ENCODE data around the gene BOD1. TPM values are rescaled to one million over a fixed set of nuclear protein-coding genes. Genes with fewer than 3 reads are reported as not detected.

The BOD1 gene
- total and polyA plus RNA-seq, 2 donors (not counting 3 experiments of a cell fraction or from before 2014, with no cell fraction given) = 57.6 to 62.4 TPM

GRCh38 chr5:173573126-173573960, 43.1 kb downstream of the BOD1 start:
- dilution Hi-C loops (cut with MboI; ENCODE audit: extremely low pct_ligation_motif_present, low sequenced_read_pairs) = no loop called here
- no TSS peak for BruUV-seq (replicated peaks)
- Histone ChIP-seq H4K20me1 (replicated peaks; ENCODE audit: control insufficient read depth, extremely low read depth, insufficient read depth, low read length) (no peaks in the 10 kb centered on the region), H3K9me1 (replicated peaks; ENCODE audit: control insufficient read depth, extremely low read depth, insufficient read depth, low read length) (no peaks in the 10 kb centered on the region), H3K9ac (replicated peaks; ENCODE audit: extremely low read depth, insufficient read depth, low read length) (no peak overlapping the region), H3K27ac (ENCODE audit: insufficient read depth, low read depth, low read length) (no peak overlapping the region), H3K27me3 (ENCODE audit: control insufficient read depth in 2 of 2, insufficient read depth in 2 of 2, low read length in 2 of 2) (peaks cover 0 to 4% of the 10 kb centered on the region in 2 experiments), H2AFZ (ENCODE audit: low read depth, low read length) (peak overlapping the region; percentile 45), H3K4me3 (replicated peaks in 1 of 3; ENCODE audit: insufficient read depth in 1 of 3, low read depth in 1 of 3, low read length in 3 of 3) (no peak overlapping the region), H3K36me3 (ENCODE audit: control insufficient read depth in 2 of 2, extremely low read depth in 1 of 2, insufficient read depth in 2 of 2, low read length in 2 of 2) (no peaks in the 10 kb centered on the region), H3K79me2 (ENCODE audit: control insufficient read depth, insufficient read depth, low read length) (no peaks in the 10 kb centered on the region), H3K9me3 (replicated peaks; ENCODE audit: control insufficient read depth, insufficient read depth, low read length) (no peaks in the 10 kb centered on the region), H3K4me2 (ENCODE audit: insufficient read depth, low read length) (no peak overlapping the region), H3K4me1 (ENCODE audit: control insufficient read depth, extremely low read depth, insufficient read depth, low read length) (peaks cover 2% of the 10 kb centered on the region)
- TF ChIP-seq MYC (IDR thresholded peaks at IDR 0.05; ENCODE audit: low read depth, low read length) = no peak
- TF ChIP-seq, protein P1, sequence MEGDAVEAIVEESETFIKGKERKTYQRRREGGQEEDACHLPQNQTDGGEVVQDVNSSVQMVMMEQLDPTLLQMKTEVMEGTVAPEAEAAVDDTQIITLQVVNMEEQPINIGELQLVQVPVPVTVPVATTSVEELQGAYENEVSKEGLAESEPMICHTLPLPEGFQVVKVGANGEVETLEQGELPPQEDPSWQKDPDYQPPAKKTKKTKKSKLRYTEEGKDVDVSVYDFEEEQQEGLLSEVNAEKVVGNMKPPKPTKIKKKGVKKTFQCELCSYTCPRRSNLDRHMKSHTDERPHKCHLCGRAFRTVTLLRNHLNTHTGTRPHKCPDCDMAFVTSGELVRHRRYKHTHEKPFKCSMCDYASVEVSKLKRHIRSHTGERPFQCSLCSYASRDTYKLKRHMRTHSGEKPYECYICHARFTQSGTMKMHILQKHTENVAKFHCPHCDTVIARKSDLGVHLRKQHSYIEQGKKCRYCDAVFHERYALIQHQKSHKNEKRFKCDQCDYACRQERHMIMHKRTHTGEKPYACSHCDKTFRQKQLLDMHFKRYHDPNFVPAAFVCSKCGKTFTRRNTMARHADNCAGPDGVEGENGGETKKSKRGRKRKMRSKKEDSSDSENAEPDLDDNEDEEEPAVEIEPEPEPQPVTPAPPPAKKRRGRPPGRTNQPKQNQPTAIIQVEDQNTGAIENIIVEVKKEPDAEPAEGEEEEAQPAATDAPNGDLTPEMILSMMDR (IDR thresholded peaks at IDR 0.05; ENCODE audit: extremely low read depth in 1 of 2, insufficient read depth in 1 of 2, low read depth in 1 of 2, low read length in 2 of 2) = peak; percentile 94 to 98
- POLR2A ChIA-PET = no interaction called here
- CTCF ChIA-PET = interaction anchor here (0.6 to 7.5 kb wide), 59 partner anchors 8 to 866 kb away, joined by 3 to 235 read pairs (median 4); partner anchors contain the start of genes BOD1 and STC2
- FAIRE-seq (peak; percentile 64), DNase-seq (ENCODE audit: low read depth, low spot score) (peak; percentile 65)
- intact Hi-C loops (cut with micrococcal nuclease) = loop anchor here (1.0 to 5.0 kb wide), 7 partner anchors 42 to 595 kb away; no protein-coding TSS in a partner anchor

Data from endothelial cell of umbilical vein (primary cell).